ENCODE data around the gene GSDME. TPM values are rescaled to one million over a fixed set of nuclear protein-coding genes. Genes with fewer than 3 reads are reported as not detected.

Gene GSDME
- total and polyA plus RNA-seq, 2 of the 4 experiments (the other 2 are of a cell fraction) = 75.2 to 78.7 TPM

DNA sequence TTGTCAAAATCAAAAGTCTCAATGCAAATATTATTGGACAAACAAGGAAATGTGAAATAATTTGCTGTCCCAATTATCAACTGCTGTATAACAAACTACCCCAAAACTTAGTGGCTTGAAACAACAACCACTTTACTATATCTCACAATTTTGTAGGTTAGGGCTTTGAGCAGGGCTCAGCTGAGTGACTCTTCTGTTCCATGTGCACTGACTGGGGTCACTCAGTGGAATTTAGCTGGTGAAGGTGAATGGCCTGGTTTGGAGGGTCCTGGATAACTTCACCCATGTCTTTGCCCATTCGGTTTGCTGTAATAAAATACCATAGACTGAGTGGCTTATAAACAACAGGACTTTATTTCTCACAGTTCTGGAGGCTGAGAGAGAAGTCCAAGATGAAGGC is 3.7 kb upstream of the GSDME start:
- Histone ChIP-seq H2AK9ac (replicated peaks; ENCODE audit: low read depth, low read length, poor library complexity) (no peak overlapping the region), H2BK120ac (ENCODE audit: low read depth, low read length) (no peak overlapping the region), H2BK5ac (ENCODE audit: low read depth, low read length, poor library complexity, severe bottlenecking) (no peak overlapping the region), H3K9me3 (ENCODE audit: control insufficient read depth, insufficient read depth, low read length) (no peaks in the 10 kb centered on the region), H2BK15ac (ENCODE audit: low read depth, low read length) (no peak overlapping the region), H3K18ac (ENCODE audit: low read depth, low read length) (no peak overlapping the region), H2AFZ (replicated peaks; ENCODE audit: low read length, poor library complexity) (no peak overlapping the region), H3K27me3 (ENCODE audit: control insufficient read depth, insufficient read depth, low read length) (no peaks in the 10 kb centered on the region), H3K4me1 (ENCODE audit: control insufficient read depth, insufficient read depth, low read length) (peaks cover 4% of the 10 kb centered on the region), H2AK5ac (ENCODE audit: low read depth, low read length) (no peak overlapping the region), H3K36me3 (ENCODE audit: control insufficient read depth, insufficient read depth, low read length) (no peaks in the 10 kb centered on the region), H3K4me3 (ENCODE audit: insufficient read depth, low read depth, low read length) (no peak overlapping the region), H3K9ac (ENCODE audit: low read depth, low read length) (no peak overlapping the region), H4K20me1 (ENCODE audit: insufficient read depth, low read length) (no peaks in the 10 kb centered on the region), H2BK20ac (ENCODE audit: low read depth, low read length) (no peak overlapping the region), H3K14ac (replicated peaks; ENCODE audit: low read depth, low read length) (no peak overlapping the region), H4K8ac (ENCODE audit: low read depth in 2 of 2, low read length in 2 of 2) (no peak overlapping the region), H4K91ac (ENCODE audit: insufficient read depth, low read depth, low read length) (no peak overlapping the region), H3K23ac (ENCODE audit: low read depth, low read length) (no peak overlapping the region), H4K5ac (ENCODE audit: low read depth, low read length) (no peak overlapping the region), H3K79me1 (ENCODE audit: low read depth in 1 of 2, low read length in 2 of 2) (peaks cover 8 to 18% of the 10 kb centered on the region in 2 experiments), H3K56ac (ENCODE audit: extremely low read depth, insufficient read depth, low read length) (no peak overlapping the region), H3K9me1 (ENCODE audit: insufficient read depth, low read length) (peaks cover 3% of the 10 kb centered on the region; the same call in 1 of the 2 replicates), H3K4ac (ENCODE audit: low read depth, low read length) (no peak overlapping the region), H3K27ac (ENCODE audit: insufficient read depth, low read length) (no peak overlapping the region), H3K4me2 (ENCODE audit: low read depth, low read length) (no peak overlapping the region)
- DNase-seq (no peak), ATAC-seq (ENCODE audit: low read depth) (no peak)
- no TSS peak for BruUV-seq (replicated peaks)
- WGBS, 2 experiments (ENCODE audit: extremely low coverage in 2 of 2, insufficient read length in 1 of 2) = no CpG with 5 or more reads among the region's 1 CpG
- intact Hi-C loops (cut with micrococcal nuclease) = no loop called here
- ChIA-PET POLR2A (ENCODE audit: unreplicated experiment) (no interaction called here), CTCF (no interaction called here)
- in situ Hi-C loops (cut with MboI; ENCODE audit: low sequenced_read_pairs) = no loop called here
- dilution Hi-C loops (cut with HindIII; ENCODE audit: low sequenced_read_pairs, unreplicated experiment) = no loop called here
- TF ChIP-seq, protein P1, sequence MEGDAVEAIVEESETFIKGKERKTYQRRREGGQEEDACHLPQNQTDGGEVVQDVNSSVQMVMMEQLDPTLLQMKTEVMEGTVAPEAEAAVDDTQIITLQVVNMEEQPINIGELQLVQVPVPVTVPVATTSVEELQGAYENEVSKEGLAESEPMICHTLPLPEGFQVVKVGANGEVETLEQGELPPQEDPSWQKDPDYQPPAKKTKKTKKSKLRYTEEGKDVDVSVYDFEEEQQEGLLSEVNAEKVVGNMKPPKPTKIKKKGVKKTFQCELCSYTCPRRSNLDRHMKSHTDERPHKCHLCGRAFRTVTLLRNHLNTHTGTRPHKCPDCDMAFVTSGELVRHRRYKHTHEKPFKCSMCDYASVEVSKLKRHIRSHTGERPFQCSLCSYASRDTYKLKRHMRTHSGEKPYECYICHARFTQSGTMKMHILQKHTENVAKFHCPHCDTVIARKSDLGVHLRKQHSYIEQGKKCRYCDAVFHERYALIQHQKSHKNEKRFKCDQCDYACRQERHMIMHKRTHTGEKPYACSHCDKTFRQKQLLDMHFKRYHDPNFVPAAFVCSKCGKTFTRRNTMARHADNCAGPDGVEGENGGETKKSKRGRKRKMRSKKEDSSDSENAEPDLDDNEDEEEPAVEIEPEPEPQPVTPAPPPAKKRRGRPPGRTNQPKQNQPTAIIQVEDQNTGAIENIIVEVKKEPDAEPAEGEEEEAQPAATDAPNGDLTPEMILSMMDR (conservative IDR thresholded peaks at IDR 0.05; ENCODE audit: low read depth, low read length) = no peak
- TF ChIP-seq CEBPB (IDR thresholded peaks at IDR 0.05; ENCODE audit: low read depth, low read length) (no peak), MAFK (IDR thresholded peaks at IDR 0.05; ENCODE audit: low read depth, low read length) (no peak), MXI1 (IDR thresholded peaks at IDR 0.05; ENCODE audit: borderline replicate concordance, low read depth, low read length) (no peak), BHLHE40 (IDR thresholded peaks at IDR 0.05; ENCODE audit: low read depth, low read length) (no peak), SMC3 (IDR thresholded peaks at IDR 0.05; ENCODE audit: low read depth, low read length) (no peak), CHD1 (IDR thresholded peaks at IDR 0.05; ENCODE audit: low read depth, low read length) (no peak), MAZ (IDR thresholded peaks at IDR 0.05; ENCODE audit: borderline replicate concordance, low read depth, low read length) (no peak), NFE2L2 (IDR thresholded peaks at IDR 0.05; ENCODE audit: low read depth, low read length) (no peak), POLR2A (IDR thresholded peaks at IDR 0.05; ENCODE audit: low read depth, low read length) (no peak), FOS (IDR thresholded peaks at IDR 0.05; ENCODE audit: low read depth, low read length) (no peak)
- TF ChIP-seq, protein P2, sequence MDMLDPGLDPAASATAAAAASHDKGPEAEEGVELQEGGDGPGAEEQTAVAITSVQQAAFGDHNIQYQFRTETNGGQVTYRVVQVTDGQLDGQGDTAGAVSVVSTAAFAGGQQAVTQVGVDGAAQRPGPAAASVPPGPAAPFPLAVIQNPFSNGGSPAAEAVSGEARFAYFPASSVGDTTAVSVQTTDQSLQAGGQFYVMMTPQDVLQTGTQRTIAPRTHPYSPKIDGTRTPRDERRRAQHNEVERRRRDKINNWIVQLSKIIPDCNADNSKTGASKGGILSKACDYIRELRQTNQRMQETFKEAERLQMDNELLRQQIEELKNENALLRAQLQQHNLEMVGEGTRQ (IDR thresholded peaks at IDR 0.05; ENCODE audit: low read depth, low read length) = no peak
